Muscle layer of duodenum (tissue), 2 donors: ENCODE results near the gene BICD1.
"Not testable (repeated sequence)": the region's sequence is repeated elsewhere in the genome, so short reads cannot be mapped to it uniquely, and the experiment has no call there.

ENCODE experiments used
- H3K27ac ChIP-seq: one replicate; pipeline ENCODE4 v1.7.0; 2013; ENCODE audit warnings: mild to moderate bottlenecking, low read length
- H3K27me3 ChIP-seq: one replicate; pipeline ENCODE4 v1.7.0; 2013; ENCODE audit warnings: low read depth, mild to moderate bottlenecking, control low read depth, low read length
- H3K36me3 ChIP-seq, 2 donors: one replicate each; pipeline ENCODE4 v1.7.0; 2013; ENCODE audit warnings: low read length in 2 of 2, control low read depth in 1 of 2, mild to moderate bottlenecking in 1 of 2; ENCODE audit not compliant: insufficient read depth in 2 of 2, control insufficient read depth in 1 of 2
- H3K4me1 ChIP-seq, 2 donors: one replicate each; pipeline ENCODE4 v1.7.0; 2013; ENCODE audit warnings: low read length in 2 of 2, mild to moderate bottlenecking in 2 of 2, control low read depth in 1 of 2, moderate library complexity in 1 of 2; ENCODE audit not compliant: insufficient read depth in 2 of 2, control insufficient read depth in 1 of 2
- H3K4me3 ChIP-seq, 2 donors: one replicate each; pipeline ENCODE4 v1.7.0; 2013; ENCODE audit warnings: low read length in 2 of 2, low read depth in 1 of 2, mild to moderate bottlenecking in 1 of 2
- H3K9me3 ChIP-seq, 2 donors: one replicate each; pipeline ENCODE4 v1.7.0; 2013; ENCODE audit warnings: low read length in 2 of 2, control low read depth in 1 of 2, mild to moderate bottlenecking in 1 of 2; ENCODE audit not compliant: control insufficient read depth in 1 of 2
- donor health status: healthy.

The BICD1 gene

GRCh38 chr12:32229971-32230612 is 123.4 kb downstream of the BICD1 start:
- Histone ChIP-seq H3K36me3 (peaks cover 0 to 7% of the 10 kb centered on the region in 2 donors), H3K27me3 (no peaks in the 10 kb centered on the region), H3K27ac (no peak overlapping the region), H3K4me3 (no peak overlapping the region), H3K4me1 (no peaks in the 10 kb centered on the region), H3K9me3 (no peaks in the 10 kb centered on the region)

GRCh38 chr12:32230613-32230993 is 124.0 kb downstream of the BICD1 start:
- H3K27me3 ChIP-seq, result no peaks in the 10 kb centered on the region
- no peak overlapping the region for H3K4me3 ChIP-seq
- H3K4me1 ChIP-seq, result no peaks in the 10 kb centered on the region
- no peaks in the 10 kb centered on the region for H3K9me3 ChIP-seq
- no peak overlapping the region for H3K27ac ChIP-seq
- H3K36me3 ChIP-seq, result peaks cover 0 to 7% of the 10 kb centered on the region in 2 donors

GRCh38 chr12:32231361-32231760 is 124.7 kb downstream of the BICD1 start:
- not testable (repeated sequence) for H3K4me1 ChIP-seq, H3K9me3 ChIP-seq, H3K27me3 ChIP-seq, H3K27ac ChIP-seq, H3K36me3 ChIP-seq, H3K4me3 ChIP-seq

GRCh38 chr12:32233568-32233967 is 126.9 kb downstream of the BICD1 start:
- Histone ChIP-seq H3K4me1 (no peaks in the 10 kb centered on the region), H3K36me3 (no peaks in the 10 kb centered on the region), H3K27me3 (no peaks in the 10 kb centered on the region), H3K9me3 (peaks cover 0 to 7% of the 10 kb centered on the region in 2 donors), H3K27ac (no peak overlapping the region), H3K4me3 (no peak overlapping the region)

GRCh38 chr12:32235251-32235650 is 128.6 kb downstream of the BICD1 start:
- no peak overlapping the region for H3K27ac ChIP-seq
- H3K4me3 ChIP-seq, result no peak overlapping the region
- H3K4me1 ChIP-seq, result no peaks in the 10 kb centered on the region
- peaks cover 0 to 7% of the 10 kb centered on the region in 2 donors for H3K9me3 ChIP-seq
- H3K36me3 ChIP-seq, result no peaks in the 10 kb centered on the region
- H3K27me3 ChIP-seq, result no peaks in the 10 kb centered on the region

- Histone ChIP-seq H3K9me3 (peaks cover 0 to 7% of the 10 kb centered on the region in 2 donors), H3K4me3 (no peak overlapping the region), H3K27ac (no peak overlapping the region), H3K4me1 (no peaks in the 10 kb centered on the region), H3K27me3 (no peaks in the 10 kb centered on the region), H3K36me3 (no peaks in the 10 kb centered on the region)
Observed at GRCh38 chr12:32240162-32240561, 133.5 kb downstream of the BICD1 start.

- H3K9me3 ChIP-seq, result peaks cover 0 to 7% of the 10 kb centered on the region in 2 donors
- no peaks in the 10 kb centered on the region for H3K27me3 ChIP-seq
- H3K36me3 ChIP-seq, result no peaks in the 10 kb centered on the region
- no peak overlapping the region for H3K27ac ChIP-seq
- H3K4me3 ChIP-seq, result no peak overlapping the region
- H3K4me1 ChIP-seq, result no peaks in the 10 kb centered on the region
Observed at GRCh38 chr12:32240831-32241230, 134.2 kb downstream of the BICD1 start.

- Histone ChIP-seq H3K27ac (no peak overlapping the region), H3K27me3 (no peaks in the 10 kb centered on the region), H3K4me3 (no peak overlapping the region), H3K9me3 (no peaks in the 10 kb centered on the region), H3K36me3 (no peaks in the 10 kb centered on the region), H3K4me1 (no peaks in the 10 kb centered on the region)
Observed at GRCh38 chr12:32242641-32243040, 136.0 kb downstream of the BICD1 start.

- H3K9me3 ChIP-seq, result no peaks in the 10 kb centered on the region
- H3K4me3 ChIP-seq, result no peak overlapping the region
- no peaks in the 10 kb centered on the region for H3K27me3 ChIP-seq
- H3K27ac ChIP-seq, result no peak overlapping the region
- no peaks in the 10 kb centered on the region for H3K4me1 ChIP-seq
- H3K36me3 ChIP-seq, result no peaks in the 10 kb centered on the region
Observed at GRCh38 chr12:32248441-32249140, 141.9 kb downstream of the BICD1 start.

- H3K27me3 ChIP-seq, result no peaks in the 10 kb centered on the region
- H3K4me3 ChIP-seq, result no peak overlapping the region
- no peaks in the 10 kb centered on the region for H3K9me3 ChIP-seq
- H3K4me1 ChIP-seq, result no peaks in the 10 kb centered on the region
- no peaks in the 10 kb centered on the region for H3K36me3 ChIP-seq
- H3K27ac ChIP-seq, result no peak overlapping the region
Observed at GRCh38 chr12:32249777-32250176, 143.1 kb downstream of the BICD1 start.

GRCh38 chr12:32252199-32253073 is 145.8 kb downstream of the BICD1 start:
- Histone ChIP-seq H3K4me1 (no peaks in the 10 kb centered on the region), H3K36me3 (no peaks in the 10 kb centered on the region), H3K27ac (no peak overlapping the region), H3K27me3 (no peaks in the 10 kb centered on the region), H3K4me3 (no peak overlapping the region), H3K9me3 (no peaks in the 10 kb centered on the region)
